GM12872 (cell line): Measurements from ENCODE around the gene VOPP1.
A peak's percentile ranks its signal among the peaks of the same experiment; 100 is the strongest.

Experiments used
- CTCF ChIP-seq: IDR thresholded peaks from 3 replicates; pipeline ENCODE4 v1.5.1; 2011; ENCODE audit warnings: low read depth, mild to moderate bottlenecking, low read length, moderate library complexity; ENCODE audit not compliant: insufficient read depth

VOPP1 gene

GRCh38 chr7:55554038-55554437 lies 18.3 kb downstream of the VOPP1 start:
- TF ChIP-seq CTCF, result no peak

- TF ChIP-seq CTCF, result no peak
Measured at GRCh38 chr7:55553024-55553345, 19.3 kb downstream of the VOPP1 start.

- no peak for TF ChIP-seq CTCF
Measured at GRCh38 chr7:55552320-55553023, 19.8 kb downstream of the VOPP1 start.

GRCh38 chr7:55550841-55551537 lies 21.3 kb downstream of the VOPP1 start:
- no peak for TF ChIP-seq CTCF

GRCh38 chr7:55550010-55550663 lies 22.2 kb downstream of the VOPP1 start:
- TF ChIP-seq CTCF, result peak; percentile 75

- no peak for TF ChIP-seq CTCF
Measured at GRCh38 chr7:55549457-55549856, 22.8 kb downstream of the VOPP1 start.

- TF ChIP-seq CTCF, result no peak
Measured at GRCh38 chr7:55548295-55548731, 24.0 kb downstream of the VOPP1 start.
